Stimulated activated naive CD8-positive, alpha-beta T cell treated with anti-CD3 and anti-CD28 coated beads, Interleukin-15, Interleukin-2, amounts not matched to agents 100 U/mL and 50 U/mL, for 24 hours (primary cell): ENCODE results near the gene ACYP1.

Source experiments
- ATAC-seq: fragments of 150-1000 bp; cut with Tn5 transposase; one replicate; pipeline ENCODE4 v1.10.0; 2021
- DNase-seq: peaks from one replicate; pipeline ENCODE4 v3.0.0; 2021

Gene ACYP1

GRCh38 chr14:75040959-75041358 lies 22.9 kb downstream of the ACYP1 start:
- DNase-seq (no peak), ATAC-seq (no peak)

GRCh38 chr14:75040507-75040906 lies 23.3 kb downstream of the ACYP1 start:
- DNase-seq = no peak
- no peak for ATAC-seq

GRCh38 chr14:75032939-75033338 lies 30.9 kb downstream of the ACYP1 start:
- ATAC-seq (no peak), DNase-seq (no peak)

GRCh38 chr14:75030147-75030546 lies 33.7 kb downstream of the ACYP1 start:
- ATAC-seq = no peak
- DNase-seq = no peak

- no peak for DNase-seq
Measured at GRCh38 chr14:75025876-75026275, 37.9 kb downstream of the ACYP1 start.

GRCh38 chr14:75025082-75025481 lies 38.7 kb downstream of the ACYP1 start:
- ATAC-seq (no peak), DNase-seq (no peak)

More at GRCh38 chr14:75025876-75026275, 37.9 kb downstream of the ACYP1 start:
- no peak for ATAC-seq

GRCh38 chr14:75023108-75023507 lies 40.7 kb downstream of the ACYP1 start:
- DNase-seq = no peak
- no peak for ATAC-seq

- no peak for ATAC-seq
Measured at GRCh38 chr14:75022655-75023054, 41.2 kb downstream of the ACYP1 start.

GRCh38 chr14:75018694-75019093 lies 45.1 kb downstream of the ACYP1 start:
- DNase-seq = no peak
- no peak for ATAC-seq

More at GRCh38 chr14:75022655-75023054, 41.2 kb downstream of the ACYP1 start:
- no peak for DNase-seq

- DNase-seq (no peak), ATAC-seq (no peak)
Measured at GRCh38 chr14:75016815-75017214, 47.0 kb downstream of the ACYP1 start.

- DNase-seq (no peak), ATAC-seq (no peak)
Measured at GRCh38 chr14:75015496-75015895, 48.3 kb downstream of the ACYP1 start.

GRCh38 chr14:75013290-75013689 lies 50.5 kb downstream of the ACYP1 start:
- DNase-seq = no peak
- ATAC-seq = no peak

GRCh38 chr14:75011356-75011994 lies 52.3 kb downstream of the ACYP1 start:
- DNase-seq (peak; percentile 34), ATAC-seq (peak; percentile 97)

- ATAC-seq (no peak), DNase-seq (no peak)
Measured at GRCh38 chr14:75010472-75011093, 53.2 kb downstream of the ACYP1 start.

GRCh38 chr14:75009176-75009575 lies 54.6 kb downstream of the ACYP1 start:
- no peak for DNase-seq
- no peak for ATAC-seq

GRCh38 chr14:75005357-75005756 lies 58.5 kb downstream of the ACYP1 start:
- ATAC-seq = no peak
- no peak for DNase-seq

GRCh38 chr14:75003250-75004027 lies 60.4 kb downstream of the ACYP1 start:
- DNase-seq (no peak), ATAC-seq (no peak)
